Naive B cell (primary cell): Measurements from ENCODE around the gene PIGU. TPM values are rescaled to one million over a fixed set of nuclear protein-coding genes. Genes with fewer than 3 reads are reported as not detected.
A peak's percentile ranks its signal among the peaks of the same experiment; 100 is the strongest.
"Not testable (repeated sequence)": the region's sequence is repeated elsewhere in the genome, so short reads cannot be mapped to it uniquely, and the experiment has no call there.

ENCODE experiments used
- ATAC-seq, 2 donors: fragments of 150-1000 bp; cut with Tn5 transposase; 2 replicates each; pipeline ENCODE4 v1.10.0; 2021; ENCODE audit warnings: low read depth in 2 of 2, mild to moderate bottlenecking in 2 of 2, moderate library complexity in 2 of 2
- DNase-seq: peaks from one replicate; pipeline ENCODE4 v3.0.0; 2022
- H3K27ac Mint-ChIP-seq, 6 donors: one replicate each; pipeline ENCODE4 v1.8.0; 2020 to 2022; ENCODE audit warnings: mild to moderate bottlenecking in 6 of 6, mixed read lengths in 6 of 6, moderate library complexity in 5 of 6, inconsistent platforms in 2 of 6
- H3K27me3 Mint-ChIP-seq, 3 donors: one replicate each; pipeline ENCODE4 v1.8.0; 2021 to 2022; ENCODE audit warnings: mixed read lengths in 3 of 3, mild to moderate bottlenecking in 1 of 3
- H3K36me3 Mint-ChIP-seq, 2 donors: one replicate each; pipeline ENCODE4 v1.8.0; 2020 to 2022; ENCODE audit warnings: mixed read lengths in 2 of 2, inconsistent platforms in 1 of 2, mild to moderate bottlenecking in 1 of 2
- H3K4me1 Mint-ChIP-seq, 3 donors: one replicate each; pipeline ENCODE4 v1.8.0; 2020 to 2022; ENCODE audit warnings: mixed read lengths in 3 of 3, inconsistent platforms in 1 of 3, mild to moderate bottlenecking in 1 of 3, moderate library complexity in 1 of 3
- H3K4me3 Mint-ChIP-seq, 8 donors: one replicate each; pipeline ENCODE4 v1.8.0; 2020 to 2022; ENCODE audit warnings: mild to moderate bottlenecking in 8 of 8, mixed read lengths in 8 of 8, moderate library complexity in 8 of 8, inconsistent platforms in 2 of 8
- H3K9me3 Mint-ChIP-seq, 7 donors: one replicate each; pipeline ENCODE4 v1.8.0; 2020 to 2022; ENCODE audit warnings: mixed read lengths in 7 of 7, mild to moderate bottlenecking in 5 of 7, inconsistent platforms in 2 of 7, moderate library complexity in 1 of 7
- polyA plus RNA-seq, 6 donors: library from polyadenylated mRNA; unstranded; fragments of 300-500 nt; fragmentation: Illumina TruSeq; gene quantifications; one replicate each; pipeline ENCODE4 v1.2.3, GENCODE V29; 2021; ENCODE audit warnings: low read depth in 6 of 6

PIGU gene, protein sequence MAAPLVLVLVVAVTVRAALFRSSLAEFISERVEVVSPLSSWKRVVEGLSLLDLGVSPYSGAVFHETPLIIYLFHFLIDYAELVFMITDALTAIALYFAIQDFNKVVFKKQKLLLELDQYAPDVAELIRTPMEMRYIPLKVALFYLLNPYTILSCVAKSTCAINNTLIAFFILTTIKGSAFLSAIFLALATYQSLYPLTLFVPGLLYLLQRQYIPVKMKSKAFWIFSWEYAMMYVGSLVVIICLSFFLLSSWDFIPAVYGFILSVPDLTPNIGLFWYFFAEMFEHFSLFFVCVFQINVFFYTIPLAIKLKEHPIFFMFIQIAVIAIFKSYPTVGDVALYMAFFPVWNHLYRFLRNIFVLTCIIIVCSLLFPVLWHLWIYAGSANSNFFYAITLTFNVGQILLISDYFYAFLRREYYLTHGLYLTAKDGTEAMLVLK
- 10 to 100 TPM; 14.4 to 24.3 (median 22.5) TPM for polyA plus RNA-seq

- Mint-ChIP-seq H3K9me3 (no peaks in the 10 kb centered on the region), H3K36me3 (no peaks in the 10 kb centered on the region), H3K4me1 (peaks cover 13 to 19% (median 16%) of the 10 kb centered on the region in 3 donors), H3K27me3 (no peaks in the 10 kb centered on the region), H3K27ac (peak within 1 kb of the TSS; percentile 87 to 99 (median 98)), H3K4me3 (peak within 1 kb of the TSS; percentile 84 to 99 (median 98))
- ATAC-seq (peak; percentile 91 to 92), DNase-seq (peak; percentile 97)
These were observed at the start of gene PIGU for GRCh38 chr20:34676642-34677373. Gene PIGU (minus strand): TSS chr20:34677092. CDS start chr20:34677085, 7 bp downstream.

GRCh38 chr20:34724172-34724571 is 47.3 kb upstream of the PIGU start:
- Mint-ChIP-seq H3K9me3 (no peaks in the 10 kb centered on the region), H3K4me3 (no peak overlapping the region), H3K4me1 (peaks cover 0 to 2% (median 0%) of the 10 kb centered on the region in 3 donors), H3K27ac (no peak overlapping the region), H3K36me3 (peaks cover 20 to 21% of the 10 kb centered on the region in 2 donors), H3K27me3 (no peaks in the 10 kb centered on the region)
- DNase-seq, result no peak
- ATAC-seq, result no peak

DNA sequence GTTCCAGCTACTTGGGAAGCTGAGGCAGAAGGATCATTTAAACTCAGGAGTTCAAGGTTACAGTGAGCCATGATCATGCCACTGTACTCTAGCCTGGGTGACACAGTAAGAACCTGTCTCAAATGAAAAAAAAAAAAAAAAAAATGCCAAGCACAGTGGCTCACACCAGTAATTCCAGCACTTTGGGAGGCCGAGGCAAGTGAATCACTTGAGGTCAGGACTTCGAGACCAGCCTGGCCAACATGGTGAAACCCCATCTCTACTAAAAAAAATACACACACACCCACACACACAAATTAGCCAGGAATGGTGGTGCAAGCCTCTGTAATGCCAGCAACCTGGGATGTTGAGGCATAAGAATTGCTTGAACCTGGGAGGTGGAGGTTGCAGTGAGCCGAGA is 45.7 kb upstream of the PIGU start:
- not testable (repeated sequence) for DNase-seq, H3K27me3 Mint-ChIP-seq, H3K9me3 Mint-ChIP-seq, H3K4me1 Mint-ChIP-seq, ATAC-seq, H3K4me3 Mint-ChIP-seq
- Mint-ChIP-seq H3K36me3 (peaks cover 20 to 22% of the 10 kb centered on the region in 2 donors), H3K27ac (peak overlapping the region in 1 of 6 donors; percentile 60)

DNA sequence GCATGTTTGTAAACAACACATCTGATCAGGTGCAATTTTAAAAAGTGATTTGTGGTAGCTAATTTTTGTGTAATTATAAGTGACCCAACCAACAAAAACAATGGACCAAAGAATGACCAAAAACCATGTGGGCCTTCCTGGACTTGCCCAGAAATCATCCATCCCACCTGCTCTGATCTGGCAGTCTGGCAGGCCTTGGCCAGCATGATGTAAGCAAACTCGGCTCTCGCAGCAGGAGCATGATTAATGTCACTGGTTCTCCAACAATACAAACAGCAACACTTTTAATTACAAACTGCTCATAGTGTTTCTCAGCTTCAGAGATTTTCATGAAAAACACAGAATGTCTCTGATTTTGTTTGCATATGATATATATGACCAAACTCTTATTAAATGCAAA is 43.4 kb upstream of the PIGU start:
- Mint-ChIP-seq H3K4me1 (peaks cover 0 to 2% (median 0%) of the 10 kb centered on the region in 3 donors), H3K9me3 (no peaks in the 10 kb centered on the region), H3K27ac (no peak overlapping the region), H3K4me3 (no peak overlapping the region), H3K36me3 (peaks cover 7 to 17% of the 10 kb centered on the region in 2 donors), H3K27me3 (no peaks in the 10 kb centered on the region)
- ATAC-seq, result no peak
- no peak for DNase-seq

GRCh38 chr20:34719242-34720017 is 42.5 kb upstream of the PIGU start:
- not testable (repeated sequence) for DNase-seq, H3K27me3 Mint-ChIP-seq, H3K9me3 Mint-ChIP-seq, H3K4me3 Mint-ChIP-seq, H3K4me1 Mint-ChIP-seq, ATAC-seq
- Mint-ChIP-seq H3K36me3 (peaks cover 7 to 24% of the 10 kb centered on the region in 2 donors), H3K27ac (peak overlapping the region in 1 of 6 donors; percentile 73)

- DNase-seq (no peak), ATAC-seq (no peak)
- H3K4me3 Mint-ChIP-seq, result no peak overlapping the region
- peaks cover 7 to 24% of the 10 kb centered on the region in 2 donors for H3K36me3 Mint-ChIP-seq
- H3K9me3 Mint-ChIP-seq, result no peaks in the 10 kb centered on the region
- no peaks in the 10 kb centered on the region for H3K27me3 Mint-ChIP-seq
- peak overlapping the region in 1 of 6 donors; percentile 49 for H3K27ac Mint-ChIP-seq
- H3K4me1 Mint-ChIP-seq, result peaks cover 0 to 2% (median 0%) of the 10 kb centered on the region in 3 donors
These were observed 40.6 kb upstream of the PIGU start for GRCh38 chr20:34717230-34718095.

GRCh38 chr20:34716921-34717229 is 40.0 kb upstream of the PIGU start:
- H3K4me3 Mint-ChIP-seq, result no peak overlapping the region
- peaks cover 7 to 24% of the 10 kb centered on the region in 2 donors for H3K36me3 Mint-ChIP-seq
- no peaks in the 10 kb centered on the region for H3K9me3 Mint-ChIP-seq
- DNase-seq (no peak), ATAC-seq (no peak)
- H3K27ac Mint-ChIP-seq, result no peak overlapping the region
- H3K27me3 Mint-ChIP-seq, result no peaks in the 10 kb centered on the region
- H3K4me1 Mint-ChIP-seq, result peaks cover 0 to 5% (median 2%) of the 10 kb centered on the region in 3 donors

- ATAC-seq, result no peak
- no peak overlapping the region for H3K27ac Mint-ChIP-seq
- H3K36me3 Mint-ChIP-seq, result peaks cover 7 to 24% of the 10 kb centered on the region in 2 donors
- no peaks in the 10 kb centered on the region for H3K27me3 Mint-ChIP-seq
- no peak for DNase-seq
- no peaks in the 10 kb centered on the region for H3K9me3 Mint-ChIP-seq
- peak overlapping the region in 1 of 8 donors; percentile 33 for H3K4me3 Mint-ChIP-seq
- peaks cover 7 to 12% (median 7%) of the 10 kb centered on the region in 3 donors for H3K4me1 Mint-ChIP-seq
These were observed 38.5 kb upstream of the PIGU start for GRCh38 chr20:34715384-34715783.

GRCh38 chr20:34713944-34714515 is 37.1 kb upstream of the PIGU start:
- not testable (repeated sequence) for H3K27me3 Mint-ChIP-seq, ATAC-seq, H3K4me3 Mint-ChIP-seq, H3K9me3 Mint-ChIP-seq, DNase-seq
- Mint-ChIP-seq H3K27ac (peak overlapping the region in 1 of 6 donors; percentile 3), H3K36me3 (peaks cover 7 to 24% of the 10 kb centered on the region in 2 donors), H3K4me1 (peaks cover 11 to 16% (median 11%) of the 10 kb centered on the region in 3 donors)

GRCh38 chr20:34713194-34713943 is 36.5 kb upstream of the PIGU start:
- H3K27ac Mint-ChIP-seq, result peak overlapping the region in 4 of 6 donors; percentile 3 to 36 (median 14)

GRCh38 chr20:34712525-34713192 is 35.8 kb upstream of the PIGU start:
- peaks cover 7 to 23% of the 10 kb centered on the region in 2 donors for H3K36me3 Mint-ChIP-seq
- H3K4me1 Mint-ChIP-seq, result peaks cover 17 to 23% (median 17%) of the 10 kb centered on the region in 3 donors
- ATAC-seq (no peak), DNase-seq (no peak)
- no peaks in the 10 kb centered on the region for H3K9me3 Mint-ChIP-seq
- no peaks in the 10 kb centered on the region for H3K27me3 Mint-ChIP-seq
- H3K27ac Mint-ChIP-seq, result peak overlapping the region in 4 of 6 donors; percentile 11 to 81 (median 42)
- H3K4me3 Mint-ChIP-seq, result peak overlapping the region in 1 of 8 donors; percentile 85

More at GRCh38 chr20:34713194-34713943, 36.5 kb upstream of the PIGU start:
- no peak for ATAC-seq
- Mint-ChIP-seq H3K36me3 (peaks cover 7 to 24% of the 10 kb centered on the region in 2 donors), H3K4me3 (peak overlapping the region in 1 of 8 donors; percentile 85), H3K4me1 (peaks cover 15 to 21% (median 16%) of the 10 kb centered on the region in 3 donors), H3K27me3 (no peaks in the 10 kb centered on the region), H3K9me3 (no peaks in the 10 kb centered on the region)
- DNase-seq, result no peak
